Left ventricle myocardium inferior (tissue), 1 donor: ENCODE data around the gene ORMDL3. TPM values are rescaled to one million over a fixed set of nuclear protein-coding genes. Genes with fewer than 3 reads are reported as not detected.

ENCODE experiments used
- DNase-seq: peaks from one replicate; pipeline ENCODE4 v3.0.0-alpha.2; 2020
- H3K27ac ChIP-seq: fragments of 200-600 bp; replicated peaks from 2 replicates; pipeline ENCODE4 v1.8.0; 2021
- H3K27me3 ChIP-seq: fragments of 200-600 bp; 2 replicates; pipeline ENCODE4 v1.8.0; 2021; ENCODE audit warnings: low read depth
- H3K36me3 ChIP-seq: fragments of 200-600 bp; 2 replicates; pipeline ENCODE4 v1.8.0; 2021
- H3K4me1 ChIP-seq: fragments of 200-600 bp; 2 replicates; pipeline ENCODE4 v1.8.0; 2021
- H3K4me3 ChIP-seq: fragments of 200-600 bp; 2 replicates; pipeline ENCODE4 v1.8.0; 2021; ENCODE audit warnings: mild to moderate bottlenecking, moderate library complexity
- H3K9me3 ChIP-seq: fragments of 200-600 bp; replicated peaks from 2 replicates; pipeline ENCODE4 v1.8.0; 2021
- CTCF ChIP-seq: fragments of 200-600 bp; IDR thresholded peaks from 2 replicates; pipeline ENCODE4 v1.8.0; 2021; ENCODE audit warnings: antibody characterized with exemption, mild to moderate bottlenecking, borderline replicate concordance
- intact Hi-C: fragments of 100-400 bp; cut with micrococcal nuclease; formaldehyde crosslinking; loops from one replicate; pipeline ENCODE4 v1.11.0; 2022
- total RNA-seq: library from RNA; stranded (reverse); fragmentation: NEBNext Ultra II Directional; extraction: Animal tissue kit (Norgen Biotek cat#: 25700); gene quantifications from one replicate; pipeline ENCODE4 v1.2.1, GENCODE V29; 2021
- donor health status: DM: no; HTN: yes; CAD: no; lungs with severe emphysema.

The ORMDL3 gene
- total RNA-seq, 1 donor from 2014 or later, result 44.7 TPM

GRCh38 chr17:39923230-39923629 is 4.2 kb downstream of the ORMDL3 start:
- no peak for DNase-seq
- Histone ChIP-seq H3K27me3 (no peaks in the 10 kb centered on the region), H3K9me3 (no peaks in the 10 kb centered on the region), H3K36me3 (peaks cover 43% of the 10 kb centered on the region), H3K27ac (no peak overlapping the region), H3K4me3 (no peak overlapping the region), H3K4me1 (peaks cover 58% of the 10 kb centered on the region)
- no peak for TF ChIP-seq CTCF
- intact Hi-C loops, result no loop called here

- H3K27ac ChIP-seq, result no peak overlapping the region
- no peak for DNase-seq
- no peaks in the 10 kb centered on the region for H3K9me3 ChIP-seq
- intact Hi-C loops, result no loop called here
- no peaks in the 10 kb centered on the region for H3K27me3 ChIP-seq
- no peak for TF ChIP-seq CTCF
- peaks cover 48% of the 10 kb centered on the region for H3K4me1 ChIP-seq
- H3K4me3 ChIP-seq, result no peak overlapping the region
- peaks cover 43% of the 10 kb centered on the region for H3K36me3 ChIP-seq
Measured at GRCh38 chr17:39922006-39922405, 5.4 kb downstream of the ORMDL3 start.

- Histone ChIP-seq H3K9me3 (no peaks in the 10 kb centered on the region), H3K27ac (no peak overlapping the region), H3K36me3 (peaks cover 46% of the 10 kb centered on the region), H3K4me1 (peaks cover 41% of the 10 kb centered on the region), H3K4me3 (no peak overlapping the region), H3K27me3 (no peaks in the 10 kb centered on the region)
- no peak for TF ChIP-seq CTCF
- DNase-seq, result no peak
- intact Hi-C loops, result no loop called here
Measured at GRCh38 chr17:39921323-39921722, 6.1 kb downstream of the ORMDL3 start.

GRCh38 chr17:39920218-39921210 is 6.9 kb downstream of the ORMDL3 start:
- H3K27ac ChIP-seq, result no peak overlapping the region
- H3K36me3 ChIP-seq, result peaks cover 46% of the 10 kb centered on the region
- peaks cover 33% of the 10 kb centered on the region for H3K4me1 ChIP-seq
- no peaks in the 10 kb centered on the region for H3K9me3 ChIP-seq
- no peaks in the 10 kb centered on the region for H3K27me3 ChIP-seq
- DNase-seq, result no peak
- no peak for TF ChIP-seq CTCF
- intact Hi-C loops, result no loop called here
- H3K4me3 ChIP-seq, result no peak overlapping the region

GRCh38 chr17:39919087-39919683 is 8.2 kb downstream of the ORMDL3 start:
- Histone ChIP-seq H3K4me1 (peaks cover 20% of the 10 kb centered on the region), H3K36me3 (peaks cover 46% of the 10 kb centered on the region), H3K9me3 (no peaks in the 10 kb centered on the region), H3K4me3 (no peak overlapping the region), H3K27me3 (no peaks in the 10 kb centered on the region), H3K27ac (no peak overlapping the region)
- intact Hi-C loops, result no loop called here
- no peak for TF ChIP-seq CTCF
- no peak for DNase-seq
